K562 (cell line): Measurements from ENCODE around the gene UNC5B. TPM values are rescaled to one million over a fixed set of nuclear protein-coding genes. Genes with fewer than 3 reads are reported as not detected.

Source experiments
- ATAC-seq: fragments of 200-7000 bp; cut with Tn5 transposase; 3 replicates; pipeline ENCODE4 v1.9.1; 2020; ENCODE audit warnings: moderate library complexity
- BruUV-seq: library from RNA; stranded (reverse); fragments of 400-500 nt; replicated peaks from 2 replicates; lab custom pipeline; 2021; lab: Mats Ljungman, UMichigan
- CTCF ChIA-PET: fragments of 300-600 bp; formaldehyde crosslinking; extraction: SDS; loops from one replicate; lab custom pipeline; 2021; ENCODE audit warnings: low intra/inter-chr PET ratio; lab: Yijun Ruan, JAX
- POLR2A ChIA-PET: fragments of 300-600, 350-650 bp; sonication (Branson Sonifier 250); formaldehyde crosslinking; extraction: SDS; loops from one replicate; lab custom pipeline; 2021; ENCODE audit warnings: antibody characterized with exemption, inconsistent platforms; lab: Yijun Ruan, JAX
- DNase-seq, 4 experiments: peaks; one replicate each; pipeline versions ENCODE4 v3.0.0 to v3.0.0-alpha.2; 2011 to 2018; ENCODE audit warnings: low spot score in 3 of 4, mixed read lengths in 3 of 4; ENCODE audit errors: extremely low read depth in 1 of 4
- FAIRE-seq: peaks from 2 replicates; lab custom pipeline; 2011; peaks lifted over from hg19 to GRCh38; lab: Jason Lieb, UNC
- H2AFZ ChIP-seq: 2 replicates; pipeline ENCODE4 v1.6.0; 2011; ENCODE audit warnings: low read depth, low read length, control low read depth, inconsistent platforms
- H3K27ac ChIP-seq: fragments of 200-600 bp; 3 replicates; pipeline ENCODE4 v1.8.0; 2011; ENCODE audit warnings: low read depth, mild to moderate bottlenecking, control low read depth, inconsistent platforms, low read length, moderate library complexity, mixed read lengths; ENCODE audit errors: extremely low read depth
- H3K27me3 ChIP-seq, 2 experiments: fragments of 300-600 bp in 1 of 2; 2 replicates in 1 of 2; 3 replicates in 1 of 2; pipeline versions ENCODE4 v1.6.0 to v1.8.0; 2011; ENCODE audit warnings: inconsistent platforms in 2 of 2, low read length in 2 of 2, mild to moderate bottlenecking in 1 of 2, mixed read lengths in 1 of 2, moderate library complexity in 1 of 2; ENCODE audit not compliant: control insufficient read depth in 2 of 2, insufficient read depth in 2 of 2
- H3K36me3 ChIP-seq: fragments of 300-600 bp; 3 replicates; pipeline ENCODE4 v1.8.0; 2011; ENCODE audit warnings: mild to moderate bottlenecking, low read length, inconsistent platforms; ENCODE audit not compliant: control insufficient read depth, insufficient read depth
- H3K4me1 ChIP-seq, 2 experiments: fragments of 200-600 bp in 1 of 2; replicated peaks in 1 of 2; 2 replicates in 1 of 2; 3 replicates in 1 of 2; pipeline versions ENCODE4 v1.5.1 to v1.8.0; 2011; ENCODE audit warnings: inconsistent platforms in 2 of 2, low read length in 2 of 2, mild to moderate bottlenecking in 1 of 2, mixed read lengths in 1 of 2, moderate library complexity in 1 of 2; ENCODE audit not compliant: control insufficient read depth in 2 of 2, insufficient read depth in 2 of 2
- H3K4me2 ChIP-seq: 2 replicates; pipeline ENCODE4 v1.6.1; 2011; ENCODE audit warnings: low read length, control low read depth, inconsistent platforms, mixed read lengths; ENCODE audit not compliant: insufficient read depth
- H3K4me3 ChIP-seq: fragments of 200-600 bp; sonication (generic), shearing (Covaris generic); 2 replicates; pipeline ENCODE4 v1.5.1; 2016; ENCODE audit warnings: control low read depth, inconsistent platforms
- H3K79me2 ChIP-seq: fragments of 200-600 bp; 3 replicates; pipeline ENCODE4 v1.8.0; 2011; ENCODE audit warnings: low read length, inconsistent platforms; ENCODE audit not compliant: control insufficient read depth, insufficient read depth
- H3K9ac ChIP-seq, 2 experiments: 2 replicates each; pipeline versions ENCODE4 v1.6.0 to v1.6.1; 2011; ENCODE audit warnings: low read depth in 2 of 2, low read length in 2 of 2, control low read depth in 1 of 2, inconsistent platforms in 1 of 2, mild to moderate bottlenecking in 1 of 2, mixed read lengths in 1 of 2; ENCODE audit not compliant: insufficient read depth in 1 of 2
- H3K9me1 ChIP-seq: one replicate; pipeline ENCODE4 v1.6.0; 2011; ENCODE audit warnings: inconsistent platforms, mild to moderate bottlenecking, low read length, moderate library complexity; ENCODE audit not compliant: control insufficient read depth, insufficient read depth
- H3K9me3 ChIP-seq: replicated peaks from 2 replicates; pipeline ENCODE4 v1.5.1; 2011; ENCODE audit warnings: low read depth, low read length, inconsistent platforms; ENCODE audit not compliant: control insufficient read depth, insufficient read depth
- H4K20me1 ChIP-seq: replicated peaks from 2 replicates; pipeline ENCODE4 v1.6.1; 2011; ENCODE audit warnings: low read length, inconsistent platforms, mixed read lengths; ENCODE audit not compliant: control insufficient read depth, insufficient read depth
- CEBPG ChIP-seq, 3 experiments: fragments of 200-800 bp in 1 of 3; sonication (Bioruptor generic) in 1 of 3; sonication (generic) in 1 of 3; formaldehyde crosslinking in 1 of 3; IDR thresholded peaks in 2 of 3; conservative IDR thresholded peaks in 1 of 3; 2 replicates each; pipeline versions ENCODE4 v1.6.1 to v1.8.0; 2016 to 2022; ENCODE audit warnings: missing compliant biosample characterization in 2 of 3, missing genetic modification characterization in 2 of 3, mild to moderate bottlenecking in 1 of 3, missing genetic modification reagents in 1 of 3
- CTBP1 ChIP-seq: fragments of 450-650 bp; IDR thresholded peaks from 2 replicates; pipeline ENCODE4 v1.6.1; 2016; ENCODE audit warnings: borderline replicate concordance
- DNMT1 ChIP-seq: fragments of 450-650 bp; IDR thresholded peaks from 2 replicates; pipeline ENCODE4 v1.6.1; 2016; ENCODE audit warnings: antibody characterized with exemption, mild to moderate bottlenecking
- EGR1 ChIP-seq: fragments of 450-650 bp; conservative IDR thresholded peaks from 2 replicates; pipeline ENCODE4 v1.6.1; 2017; ENCODE audit warnings: mild to moderate bottlenecking
- MED1 ChIP-seq: sonication (generic); formaldehyde crosslinking; IDR thresholded peaks from 2 replicates; pipeline ENCODE4 v1.8.1; 2023; ENCODE audit warnings: missing genetic modification reagents, borderline replicate concordance
- RBBP5 ChIP-seq: fragments of 200-600 bp; sonication (generic); IDR thresholded peaks from 2 replicates; pipeline ENCODE4 v1.6.1; 2012; ENCODE audit warnings: borderline replicate concordance, mild to moderate bottlenecking, low read length, control low read depth, inconsistent platforms; ENCODE audit not compliant: insufficient read depth, poor library complexity, severe bottlenecking
- SPI1 ChIP-seq: IDR thresholded peaks from 2 replicates; pipeline ENCODE4 v1.6.1; 2011; ENCODE audit warnings: low read depth, low read length, control low read depth, borderline replicate concordance
- ZNF644 ChIP-seq: fragments of 200-800 bp; sonication (Bioruptor generic); IDR thresholded peaks from 2 replicates; pipeline ENCODE4 v1.6.1; 2016; ENCODE audit warnings: low read depth, missing genetic modification characterization, missing compliant biosample characterization
- whole genome bisulfite sequencing: fragments of 100-300 bp; shearing (Covaris generic); methylation state at CpG from one replicate; pipeline ENCODE4 v1.1.6; 2016; ENCODE audit warnings: low coverage, mixed read lengths; ENCODE audit not compliant: insufficient coverage; ENCODE audit errors: missing lambda C conversion rate; 5-methylcytosine and 5-hydroxymethylcytosine counted together
- in situ Hi-C: fragments of 300-500 bp; cut with MboI; formaldehyde crosslinking; loops from 4 replicates; pipeline ENCODE4 v1.15.0; 2018; ENCODE audit warnings: inconsistent platforms, mixed read lengths
- intact Hi-C: fragments of 100-400 bp; cut with micrococcal nuclease; formaldehyde crosslinking; loops from 2 replicates; pipeline ENCODE4 v1.14.2; 2022
- polyA plus RNA-seq, 8 experiments: library from polyadenylated mRNA; depleted of rRNA in 4 of 8; stranded (reverse) in 5 of 8; unstranded in 3 of 8; fragments of >200 nt; fragmentation: Nextera tagmentation in 2 of 8; fragmentation: Illumina TruSeq in 1 of 8; extraction: Ambion mirVana in 2 of 8; extraction: Trizol in 1 of 8; gene quantifications; 2 replicates each; pipeline versions ENCODE4 v1.2.1 to v1.2.3, GENCODE V29; 2011 to 2014; ENCODE audit warnings: inconsistent platforms in 1 of 8, missing spikeins in 1 of 8
- total RNA-seq, 7 experiments: library from RNA; depleted of rRNA in 6 of 7; stranded (reverse); fragments of >200 nt in 6 of 7; fragmentation: Illumina TruSeq in 2 of 7; extraction: Trizol in 2 of 7; gene quantifications; 2 replicates each; pipeline versions ENCODE4 v1.2.1 to v1.2.3, GENCODE V29; 2011 to 2021; ENCODE audit warnings: low replicate concordance in 1 of 7

UNC5B gene
- total and polyA plus RNA-seq, 9 of the 15 experiments (the other 6 are each of a cell fraction or from before 2014, with no cell fraction given) = 0.10 to 8.4 (median 2.1) TPM

- H3K9me1 ChIP-seq = no peaks in the 10 kb centered on the region
- H4K20me1 ChIP-seq = peaks cover 8% of the 10 kb centered on the region; the same call in 1 of the 2 replicates
- H3K27me3 ChIP-seq = peaks cover 0 to 17% of the 10 kb centered on the region in 2 experiments; a peak in 2 of 5 replicates
- H3K27ac ChIP-seq = no peak overlapping the region
- peak; percentile 2; the same call in 1 of the 2 replicates for TF ChIP-seq SPI1
- no peak for TF ChIP-seq MED1 (CRISPR knock-in tag)
- no peak for TF ChIP-seq DNMT1
- peak; percentile 24; the same call in 1 of the 2 replicates for TF ChIP-seq EGR1
- TF ChIP-seq CEBPG (CRISPR knock-in tag; IDR thresholded peaks at IDR 0.05) = 0 out of 2 replicates have a peak, but pooled peaks have one; percentile 1
- no peak for TF ChIP-seq CEBPG (tag; conservative IDR thresholded peaks at IDR 0.05 in 1 of 2, IDR thresholded peaks at IDR 0.05 in 1 of 2)
- 0 out of 2 replicates have a peak, but pooled peaks have one; percentile 9 for TF ChIP-seq CTBP1
- no peak for TF ChIP-seq ZNF644 (tag)
- TF ChIP-seq RBBP5 = no peak
- TF ChIP-seq, all 486 proteins: peak for 4
- in situ Hi-C loops (no loop called here), intact Hi-C loops (no loop called here)
- ATAC-seq (no peak), DNase-seq (no peak), FAIRE-seq (no peak)
- ChIA-PET CTCF (no interaction called here), POLR2A (interaction anchor here (0.6 to 1.4 kb wide), 8 partner anchors 11 to 184 kb away, joined by 3 to 6 read pairs (median 3); no protein-coding TSS in a partner anchor)
- WGBS = 34% methylated on average over 29 of the region's 29 CpGs
- no TSS peak for BruUV-seq
- Histone ChIP-seq H2AFZ (no peak overlapping the region), H3K4me3 (no peak overlapping the region), H3K4me1 (peaks cover 32 to 39% of the 10 kb centered on the region in 2 experiments), H3K4me2 (no peak overlapping the region; the same call in 1 of the 2 replicates), H3K79me2 (no peaks in the 10 kb centered on the region), H3K36me3 (no peaks in the 10 kb centered on the region), H3K9me3 (no peaks in the 10 kb centered on the region), H3K9ac (0 out of 4 replicates have a peak overlapping the region, but pooled peaks of 1 of the 2 experiments have one; percentile 7)
Measured at GRCh38 chr10:71244431-71245419, 32.4 kb downstream of the UNC5B start.
